Measurements from ENCODE around the gene MSH3.

Gene MSH3

DNA sequence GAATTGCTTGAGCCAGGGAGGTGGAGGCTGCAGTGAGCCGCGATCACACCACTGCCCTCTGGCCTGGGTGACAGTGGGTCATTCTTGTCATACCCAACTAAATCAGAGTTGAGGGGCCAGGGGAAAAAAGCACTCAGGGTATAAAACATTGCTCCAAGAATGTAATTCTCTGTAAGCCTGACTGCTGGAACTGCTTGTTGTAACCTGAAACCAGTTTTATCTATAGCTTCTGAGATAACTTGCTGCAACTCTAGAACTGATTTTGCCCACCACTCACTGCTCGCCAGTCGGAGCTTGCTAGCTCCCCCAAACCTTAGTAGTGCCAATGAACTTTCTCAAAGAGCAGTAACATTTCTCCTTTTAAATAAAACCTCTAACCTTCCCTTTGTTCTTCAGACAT is 9.6 kb upstream of the MSH3 start (continued):
- TF ChIP-seq, protein P1, sequence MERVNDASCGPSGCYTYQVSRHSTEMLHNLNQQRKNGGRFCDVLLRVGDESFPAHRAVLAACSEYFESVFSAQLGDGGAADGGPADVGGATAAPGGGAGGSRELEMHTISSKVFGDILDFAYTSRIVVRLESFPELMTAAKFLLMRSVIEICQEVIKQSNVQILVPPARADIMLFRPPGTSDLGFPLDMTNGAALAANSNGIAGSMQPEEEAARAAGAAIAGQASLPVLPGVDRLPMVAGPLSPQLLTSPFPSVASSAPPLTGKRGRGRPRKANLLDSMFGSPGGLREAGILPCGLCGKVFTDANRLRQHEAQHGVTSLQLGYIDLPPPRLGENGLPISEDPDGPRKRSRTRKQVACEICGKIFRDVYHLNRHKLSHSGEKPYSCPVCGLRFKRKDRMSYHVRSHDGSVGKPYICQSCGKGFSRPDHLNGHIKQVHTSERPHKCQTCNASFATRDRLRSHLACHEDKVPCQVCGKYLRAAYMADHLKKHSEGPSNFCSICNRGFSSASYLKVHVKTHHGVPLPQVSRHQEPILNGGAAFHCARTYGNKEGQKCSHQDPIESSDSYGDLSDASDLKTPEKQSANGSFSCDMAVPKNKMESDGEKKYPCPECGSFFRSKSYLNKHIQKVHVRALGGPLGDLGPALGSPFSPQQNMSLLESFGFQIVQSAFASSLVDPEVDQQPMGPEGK (tag by site-specific recombination; IDR thresholded peaks at IDR 0.05): no peak
- TF ChIP-seq ZBTB6 (tag by site-specific recombination; IDR thresholded peaks at IDR 0.05) (no peak), ZNF239 (tag by site-specific recombination; IDR thresholded peaks at IDR 0.05) (no peak), SP7 (tag by site-specific recombination; IDR thresholded peaks at IDR 0.05) (no peak), ZNF521 (tag by site-specific recombination; IDR thresholded peaks at IDR 0.05) (no peak), ZSCAN5A (tag by site-specific recombination; IDR thresholded peaks at IDR 0.05) (no peak), ZNF501 (tag by site-specific recombination; IDR thresholded peaks at IDR 0.05) (0 out of 2 replicates have a peak, but pooled peaks have one; percentile 13), ZNF624 (tag by site-specific recombination; IDR thresholded peaks at IDR 0.05) (no peak), OVOL3 (tag by site-specific recombination; IDR thresholded peaks at IDR 0.05) (no peak), KLF10 (tag by site-specific recombination; IDR thresholded peaks at IDR 0.05) (no peak), ZNF621 (tag by site-specific recombination; IDR thresholded peaks at IDR 0.05) (no peak), ZNF610 (tag by site-specific recombination; IDR thresholded peaks at IDR 0.05; ENCODE audit: borderline replicate concordance) (no peak), KLF16 (tag by site-specific recombination; IDR thresholded peaks at IDR 0.05) (no peak), ZNF37A (tag by site-specific recombination; IDR thresholded peaks at IDR 0.05) (no peak), ZNF843 (tag by site-specific recombination; IDR thresholded peaks at IDR 0.05) (no peak), ZNF623 (tag by site-specific recombination; IDR thresholded peaks at IDR 0.05) (no peak), SP2 (tag by site-specific recombination; IDR thresholded peaks at IDR 0.05) (no peak), ZNF19 (tag by site-specific recombination; IDR thresholded peaks at IDR 0.05; ENCODE audit: low read depth) (no peak), ZNF558 (tag by site-specific recombination; IDR thresholded peaks at IDR 0.05) (no peak), ZNF324 (tag by site-specific recombination; IDR thresholded peaks at IDR 0.05) (no peak), ZNF214 (tag by site-specific recombination; IDR thresholded peaks at IDR 0.05; ENCODE audit: borderline replicate concordance) (no peak), ZNF776 (tag by site-specific recombination; IDR thresholded peaks at IDR 0.05; ENCODE audit: borderline replicate concordance) (no peak), GFI1B (tag by site-specific recombination; IDR thresholded peaks at IDR 0.05) (peak; percentile 77; the same call in 1 of the 2 replicates), ZBTB7A (tag by site-specific recombination; IDR thresholded peaks at IDR 0.05; ENCODE audit: low read depth) (no peak), SCRT2 (tag by site-specific recombination; IDR thresholded peaks at IDR 0.05) (no peak)
- TF ChIP-seq, protein P2, sequence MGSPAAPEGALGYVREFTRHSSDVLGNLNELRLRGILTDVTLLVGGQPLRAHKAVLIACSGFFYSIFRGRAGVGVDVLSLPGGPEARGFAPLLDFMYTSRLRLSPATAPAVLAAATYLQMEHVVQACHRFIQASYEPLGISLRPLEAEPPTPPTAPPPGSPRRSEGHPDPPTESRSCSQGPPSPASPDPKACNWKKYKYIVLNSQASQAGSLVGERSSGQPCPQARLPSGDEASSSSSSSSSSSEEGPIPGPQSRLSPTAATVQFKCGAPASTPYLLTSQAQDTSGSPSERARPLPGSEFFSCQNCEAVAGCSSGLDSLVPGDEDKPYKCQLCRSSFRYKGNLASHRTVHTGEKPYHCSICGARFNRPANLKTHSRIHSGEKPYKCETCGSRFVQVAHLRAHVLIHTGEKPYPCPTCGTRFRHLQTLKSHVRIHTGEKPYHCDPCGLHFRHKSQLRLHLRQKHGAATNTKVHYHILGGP (tag by site-specific recombination; IDR thresholded peaks at IDR 0.05): no peak
- TF ChIP-seq, protein P3, sequence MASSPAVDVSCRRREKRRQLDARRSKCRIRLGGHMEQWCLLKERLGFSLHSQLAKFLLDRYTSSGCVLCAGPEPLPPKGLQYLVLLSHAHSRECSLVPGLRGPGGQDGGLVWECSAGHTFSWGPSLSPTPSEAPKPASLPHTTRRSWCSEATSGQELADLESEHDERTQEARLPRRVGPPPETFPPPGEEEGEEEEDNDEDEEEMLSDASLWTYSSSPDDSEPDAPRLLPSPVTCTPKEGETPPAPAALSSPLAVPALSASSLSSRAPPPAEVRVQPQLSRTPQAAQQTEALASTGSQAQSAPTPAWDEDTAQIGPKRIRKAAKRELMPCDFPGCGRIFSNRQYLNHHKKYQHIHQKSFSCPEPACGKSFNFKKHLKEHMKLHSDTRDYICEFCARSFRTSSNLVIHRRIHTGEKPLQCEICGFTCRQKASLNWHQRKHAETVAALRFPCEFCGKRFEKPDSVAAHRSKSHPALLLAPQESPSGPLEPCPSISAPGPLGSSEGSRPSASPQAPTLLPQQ (tag by site-specific recombination; IDR thresholded peaks at IDR 0.05): no peak
- TF ChIP-seq, protein P4, sequence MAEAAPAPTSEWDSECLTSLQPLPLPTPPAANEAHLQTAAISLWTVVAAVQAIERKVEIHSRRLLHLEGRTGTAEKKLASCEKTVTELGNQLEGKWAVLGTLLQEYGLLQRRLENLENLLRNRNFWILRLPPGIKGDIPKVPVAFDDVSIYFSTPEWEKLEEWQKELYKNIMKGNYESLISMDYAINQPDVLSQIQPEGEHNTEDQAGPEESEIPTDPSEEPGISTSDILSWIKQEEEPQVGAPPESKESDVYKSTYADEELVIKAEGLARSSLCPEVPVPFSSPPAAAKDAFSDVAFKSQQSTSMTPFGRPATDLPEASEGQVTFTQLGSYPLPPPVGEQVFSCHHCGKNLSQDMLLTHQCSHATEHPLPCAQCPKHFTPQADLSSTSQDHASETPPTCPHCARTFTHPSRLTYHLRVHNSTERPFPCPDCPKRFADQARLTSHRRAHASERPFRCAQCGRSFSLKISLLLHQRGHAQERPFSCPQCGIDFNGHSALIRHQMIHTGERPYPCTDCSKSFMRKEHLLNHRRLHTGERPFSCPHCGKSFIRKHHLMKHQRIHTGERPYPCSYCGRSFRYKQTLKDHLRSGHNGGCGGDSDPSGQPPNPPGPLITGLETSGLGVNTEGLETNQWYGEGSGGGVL (tag by site-specific recombination; IDR thresholded peaks at IDR 0.05): no peak
- TF ChIP-seq, protein P5, sequence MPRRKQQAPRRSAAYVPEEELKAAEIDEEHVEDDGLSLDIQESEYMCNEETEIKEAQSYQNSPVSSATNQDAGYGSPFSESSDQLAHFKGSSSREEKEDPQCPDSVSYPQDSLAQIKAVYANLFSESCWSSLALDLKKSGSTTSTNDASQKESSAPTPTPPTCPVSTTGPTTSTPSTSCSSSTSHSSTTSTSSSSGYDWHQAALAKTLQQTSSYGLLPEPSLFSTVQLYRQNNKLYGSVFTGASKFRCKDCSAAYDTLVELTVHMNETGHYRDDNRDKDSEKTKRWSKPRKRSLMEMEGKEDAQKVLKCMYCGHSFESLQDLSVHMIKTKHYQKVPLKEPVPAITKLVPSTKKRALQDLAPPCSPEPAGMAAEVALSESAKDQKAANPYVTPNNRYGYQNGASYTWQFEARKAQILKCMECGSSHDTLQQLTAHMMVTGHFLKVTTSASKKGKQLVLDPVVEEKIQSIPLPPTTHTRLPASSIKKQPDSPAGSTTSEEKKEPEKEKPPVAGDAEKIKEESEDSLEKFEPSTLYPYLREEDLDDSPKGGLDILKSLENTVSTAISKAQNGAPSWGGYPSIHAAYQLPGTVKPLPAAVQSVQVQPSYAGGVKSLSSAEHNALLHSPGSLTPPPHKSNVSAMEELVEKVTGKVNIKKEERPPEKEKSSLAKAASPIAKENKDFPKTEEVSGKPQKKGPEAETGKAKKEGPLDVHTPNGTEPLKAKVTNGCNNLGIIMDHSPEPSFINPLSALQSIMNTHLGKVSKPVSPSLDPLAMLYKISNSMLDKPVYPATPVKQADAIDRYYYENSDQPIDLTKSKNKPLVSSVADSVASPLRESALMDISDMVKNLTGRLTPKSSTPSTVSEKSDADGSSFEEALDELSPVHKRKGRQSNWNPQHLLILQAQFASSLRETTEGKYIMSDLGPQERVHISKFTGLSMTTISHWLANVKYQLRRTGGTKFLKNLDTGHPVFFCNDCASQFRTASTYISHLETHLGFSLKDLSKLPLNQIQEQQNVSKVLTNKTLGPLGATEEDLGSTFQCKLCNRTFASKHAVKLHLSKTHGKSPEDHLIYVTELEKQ (tag by site-specific recombination; IDR thresholded peaks at IDR 0.05; ENCODE audit: borderline replicate concordance): no peak

Measured in HEK293 (cell line).